ENCODE results near the gene ORC5.

DNA sequence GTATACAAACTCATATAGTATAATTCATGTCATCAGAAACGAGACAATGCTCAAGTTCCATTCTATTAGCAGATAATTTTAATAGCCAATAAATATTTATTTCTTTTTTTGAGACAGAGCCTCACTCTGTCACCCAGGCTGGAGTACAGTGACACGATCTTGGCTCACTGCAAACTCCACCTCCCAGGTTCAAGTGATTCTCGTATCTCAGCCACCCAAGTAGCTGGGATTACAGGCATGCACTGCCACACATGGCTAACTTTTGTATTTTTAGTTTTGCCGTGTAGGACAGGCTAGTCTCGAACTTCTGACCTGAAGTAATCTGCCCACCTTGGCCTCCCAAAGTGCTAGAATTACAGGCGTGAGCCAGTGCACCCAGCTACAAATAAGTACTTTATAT is 45.7 kb downstream of the ORC5 start:
- TF ChIP-seq, protein P1, sequence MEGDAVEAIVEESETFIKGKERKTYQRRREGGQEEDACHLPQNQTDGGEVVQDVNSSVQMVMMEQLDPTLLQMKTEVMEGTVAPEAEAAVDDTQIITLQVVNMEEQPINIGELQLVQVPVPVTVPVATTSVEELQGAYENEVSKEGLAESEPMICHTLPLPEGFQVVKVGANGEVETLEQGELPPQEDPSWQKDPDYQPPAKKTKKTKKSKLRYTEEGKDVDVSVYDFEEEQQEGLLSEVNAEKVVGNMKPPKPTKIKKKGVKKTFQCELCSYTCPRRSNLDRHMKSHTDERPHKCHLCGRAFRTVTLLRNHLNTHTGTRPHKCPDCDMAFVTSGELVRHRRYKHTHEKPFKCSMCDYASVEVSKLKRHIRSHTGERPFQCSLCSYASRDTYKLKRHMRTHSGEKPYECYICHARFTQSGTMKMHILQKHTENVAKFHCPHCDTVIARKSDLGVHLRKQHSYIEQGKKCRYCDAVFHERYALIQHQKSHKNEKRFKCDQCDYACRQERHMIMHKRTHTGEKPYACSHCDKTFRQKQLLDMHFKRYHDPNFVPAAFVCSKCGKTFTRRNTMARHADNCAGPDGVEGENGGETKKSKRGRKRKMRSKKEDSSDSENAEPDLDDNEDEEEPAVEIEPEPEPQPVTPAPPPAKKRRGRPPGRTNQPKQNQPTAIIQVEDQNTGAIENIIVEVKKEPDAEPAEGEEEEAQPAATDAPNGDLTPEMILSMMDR (IDR thresholded peaks at IDR 0.05 in 8 of 11, conservative IDR thresholded peaks at IDR 0.05 in 3 of 11): no peak
- no peak for TF ChIP-seq POLR2A (IDR thresholded peaks at IDR 0.05)
- TF ChIP-seq POLR2AphosphoS5 (IDR thresholded peaks at IDR 0.05): no peak
